WTC11 (cell line): ENCODE results near the gene ECT2L.

Experiments
- CTCF ChIP-seq: fragments of 200-600 bp; IDR thresholded peaks from 2 replicates; pipeline ENCODE4 v1.8.0; 2022; ENCODE audit warnings: antibody characterized with exemption
- PRDM15 ChIP-seq: sonication (generic); formaldehyde crosslinking; IDR thresholded peaks from 2 replicates; pipeline ENCODE4 v1.8.0; 2022; ENCODE audit warnings: missing genetic modification reagents
- PRRX2 ChIP-seq: fragments of 250-450 bp; sonication (Bioruptor Pico); IDR thresholded peaks from 2 replicates; pipeline ENCODE4 v1.8.0; 2021; ENCODE audit warnings: mild to moderate bottlenecking
- SMAD3 ChIP-seq: sonication (generic); formaldehyde crosslinking; IDR thresholded peaks from 2 replicates; pipeline ENCODE4 v1.8.0; 2022; ENCODE audit warnings: missing genetic modification reagents, mild to moderate bottlenecking, borderline replicate concordance
- SOX15 ChIP-seq: fragments of 250-450 bp; sonication (Bioruptor Pico); IDR thresholded peaks from 2 replicates; pipeline ENCODE4 v1.9.0; 2021; ENCODE audit warnings: mild to moderate bottlenecking
- TEAD4 ChIP-seq: sonication (generic); formaldehyde crosslinking; IDR thresholded peaks from 2 replicates; pipeline ENCODE4 v1.8.0; 2022; ENCODE audit warnings: mild to moderate bottlenecking, missing genetic modification reagents
- ZNF232 ChIP-seq: sonication (generic); formaldehyde crosslinking; IDR thresholded peaks from 2 replicates; pipeline ENCODE4 v1.8.0; 2022; ENCODE audit warnings: mild to moderate bottlenecking, missing genetic modification reagents
- ZNF263 ChIP-seq: sonication (generic); formaldehyde crosslinking; IDR thresholded peaks from 2 replicates; pipeline ENCODE4 v1.8.1; 2022; ENCODE audit warnings: low read depth, mild to moderate bottlenecking, moderate library complexity, missing genetic modification reagents
- TF ChIP-seq, protein P1 (sequence below): sonication (generic); formaldehyde crosslinking; IDR thresholded peaks from 2 replicates; pipeline ENCODE4 v1.8.0; 2022; ENCODE audit warnings: mild to moderate bottlenecking, missing genetic modification reagents
- TF ChIP-seq, protein P2 (sequence below): sonication (generic); formaldehyde crosslinking; IDR thresholded peaks from 2 replicates; pipeline ENCODE4 v1.8.0; 2022; ENCODE audit warnings: mild to moderate bottlenecking, missing genetic modification reagents
- TF ChIP-seq, protein P3 (sequence below): sonication (generic); formaldehyde crosslinking; IDR thresholded peaks from 2 replicates; pipeline ENCODE4 v1.8.1; 2022; ENCODE audit warnings: missing genetic modification reagents, borderline replicate concordance

GRCh38 chr6:138844192-138844591, 48.3 kb downstream of the ECT2L start:
- TF ChIP-seq, protein P1, sequence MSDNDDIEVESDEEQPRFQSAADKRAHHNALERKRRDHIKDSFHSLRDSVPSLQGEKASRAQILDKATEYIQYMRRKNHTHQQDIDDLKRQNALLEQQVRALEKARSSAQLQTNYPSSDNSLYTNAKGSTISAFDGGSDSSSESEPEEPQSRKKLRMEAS (CRISPR knock-in tag), result no peak
- TF ChIP-seq CTCF (no peak), ZNF263 (CRISPR knock-in tag) (no peak), PRDM15 (CRISPR knock-in tag) (no peak), TEAD4 (CRISPR knock-in tag) (no peak), PRRX2 (CRISPR knock-in tag) (no peak), ZNF232 (CRISPR knock-in tag) (no peak), SOX15 (CRISPR knock-in tag) (no peak), SMAD3 (CRISPR knock-in tag) (no peak)
- TF ChIP-seq, protein P2, sequence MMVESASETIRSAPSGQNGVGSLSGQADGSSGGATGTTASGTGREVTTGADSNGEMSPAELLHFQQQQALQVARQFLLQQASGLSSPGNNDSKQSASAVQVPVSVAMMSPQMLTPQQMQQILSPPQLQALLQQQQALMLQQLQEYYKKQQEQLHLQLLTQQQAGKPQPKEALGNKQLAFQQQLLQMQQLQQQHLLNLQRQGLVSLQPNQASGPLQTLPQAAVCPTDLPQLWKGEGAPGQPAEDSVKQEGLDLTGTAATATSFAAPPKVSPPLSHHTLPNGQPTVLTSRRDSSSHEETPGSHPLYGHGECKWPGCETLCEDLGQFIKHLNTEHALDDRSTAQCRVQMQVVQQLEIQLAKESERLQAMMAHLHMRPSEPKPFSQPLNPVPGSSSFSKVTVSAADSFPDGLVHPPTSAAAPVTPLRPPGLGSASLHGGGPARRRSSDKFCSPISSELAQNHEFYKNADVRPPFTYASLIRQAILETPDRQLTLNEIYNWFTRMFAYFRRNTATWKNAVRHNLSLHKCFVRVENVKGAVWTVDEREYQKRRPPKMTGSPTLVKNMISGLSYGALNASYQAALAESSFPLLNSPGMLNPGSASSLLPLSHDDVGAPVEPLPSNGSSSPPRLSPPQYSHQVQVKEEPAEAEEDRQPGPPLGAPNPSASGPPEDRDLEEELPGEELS, result no peak
- TF ChIP-seq, protein P3, sequence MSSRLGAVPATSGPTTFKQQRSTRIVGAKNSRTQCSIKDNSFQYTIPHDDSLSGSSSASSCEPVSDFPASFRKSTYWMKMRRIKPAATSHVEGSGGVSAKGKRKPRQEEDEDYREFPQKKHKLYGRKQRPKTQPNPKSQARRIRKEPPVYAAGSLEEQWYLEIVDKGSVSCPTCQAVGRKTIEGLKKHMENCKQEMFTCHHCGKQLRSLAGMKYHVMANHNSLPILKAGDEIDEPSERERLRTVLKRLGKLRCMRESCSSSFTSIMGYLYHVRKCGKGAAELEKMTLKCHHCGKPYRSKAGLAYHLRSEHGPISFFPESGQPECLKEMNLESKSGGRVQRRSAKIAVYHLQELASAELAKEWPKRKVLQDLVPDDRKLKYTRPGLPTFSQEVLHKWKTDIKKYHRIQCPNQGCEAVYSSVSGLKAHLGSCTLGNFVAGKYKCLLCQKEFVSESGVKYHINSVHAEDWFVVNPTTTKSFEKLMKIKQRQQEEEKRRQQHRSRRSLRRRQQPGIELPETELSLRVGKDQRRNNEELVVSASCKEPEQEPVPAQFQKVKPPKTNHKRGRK (CRISPR knock-in tag), result no peak
